ENCODE data around the gene DLK2. TPM values are rescaled to one million over a fixed set of nuclear protein-coding genes. Genes with fewer than 3 reads are reported as not detected.
A peak's percentile ranks its signal among the peaks of the same experiment; 100 is the strongest.
"Not testable (repeated sequence)": the region's sequence is repeated elsewhere in the genome, so short reads cannot be mapped to it uniquely, and the experiment has no call there.

Gene DLK2
- total RNA-seq, 2 experiments from 2014 or later: 1.9 to 2.0 TPM

DNA sequence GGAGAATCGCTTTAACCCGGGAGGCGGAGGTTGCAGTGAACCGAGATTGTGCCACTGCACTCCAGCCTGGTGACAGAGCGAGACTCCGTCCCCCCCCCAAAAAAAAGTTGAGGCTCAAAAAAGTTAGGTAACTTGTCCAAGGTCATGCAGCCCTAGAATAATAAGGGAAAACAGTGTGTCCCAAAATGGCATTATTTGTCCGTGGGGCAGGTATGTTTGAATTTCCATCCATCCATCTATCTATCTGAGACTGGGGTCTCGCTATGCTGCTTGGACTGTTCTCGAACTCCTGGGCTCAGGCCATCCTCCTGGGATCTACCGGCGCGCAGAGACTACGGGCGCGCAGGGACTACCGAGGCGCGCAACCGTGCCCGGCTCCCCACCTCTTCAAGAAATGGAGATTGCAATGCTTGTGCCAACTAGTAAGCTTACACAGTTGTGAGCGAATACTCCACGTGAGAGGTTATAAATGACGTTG lies 28.4 kb downstream of the DLK2 start:
- ChIA-PET POLR2A (interaction anchor here (0.6 to 1.2 kb wide), 8 partner anchors 9 to 822 kb away, joined by 3 to 5 read pairs (median 4); partner anchors contain the start of gene ZNF318), CTCF (interaction anchor here (0.6 to 1.0 kb wide), 5 partner anchors 14 to 198 kb away, joined by 3 to 6 read pairs (median 3); partner anchors contain the start of genes DNPH1 and TJAP1)
- DNase-seq (no peak), ATAC-seq (no peak)
- peaks cover 21% of the 10 kb centered on the region for H3K4me1 Mint-ChIP-seq
- intact Hi-C loops (cut with DNase I, micrococcal nuclease): loop anchor here (1.0 to 5.0 kb wide), 18 partner anchors 44 to 498 kb away; partner anchors contain the start of genes KLC4 (in 2 of the 2), MRPL2 (in 2 of the 2), TJAP1 (in 2 of the 2) and ZNF318 (in 2 of the 2)
- no peaks in the 10 kb centered on the region for H3K27me3 Mint-ChIP-seq
- peak overlapping the region; percentile 97 for H3K27ac Mint-ChIP-seq
- H3K4me3 Mint-ChIP-seq: peak overlapping the region; percentile 94
- no peaks in the 10 kb centered on the region for H3K9me3 Mint-ChIP-seq (ENCODE audit: low read depth)
- peaks cover 4% of the 10 kb centered on the region for H3K36me3 Mint-ChIP-seq (ENCODE audit: low read depth)

DNA sequence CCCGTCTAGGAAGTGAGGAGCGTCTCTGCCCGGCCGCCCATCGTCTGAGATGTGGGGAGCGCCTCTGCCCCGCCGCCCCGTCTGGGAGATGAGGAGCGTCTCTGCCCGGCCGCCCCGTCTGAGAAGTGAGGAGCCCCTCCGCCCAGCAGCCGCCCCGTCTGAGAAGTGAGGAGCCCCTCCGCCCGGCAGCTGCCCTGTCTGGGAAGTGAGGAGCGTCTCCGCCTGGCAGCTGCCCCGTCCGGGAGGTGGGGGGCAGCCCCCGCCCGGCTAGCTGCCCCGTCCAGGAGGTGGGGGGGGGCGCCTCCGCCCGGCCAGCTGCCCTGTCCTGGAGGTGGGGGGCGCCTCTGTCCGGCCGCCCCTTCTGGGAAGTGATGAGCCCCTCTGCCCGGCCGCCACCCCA lies 30.3 kb downstream of the DLK2 start:
- ATAC-seq; H3K27me3 Mint-ChIP-seq; H3K9me3 Mint-ChIP-seq (ENCODE audit: low read depth); CTCF ChIA-PET; H3K27ac Mint-ChIP-seq; H3K4me3 Mint-ChIP-seq; DNase-seq; POLR2A ChIA-PET; H3K36me3 Mint-ChIP-seq (ENCODE audit: low read depth): not testable (repeated sequence)
- intact Hi-C loops (cut with DNase I, micrococcal nuclease): loop anchor here in 1 of 2 experiments (5.0 kb wide), 1 partner anchor 43 kb away; no protein-coding TSS in a partner anchor
- H3K4me1 Mint-ChIP-seq: peaks cover 16% of the 10 kb centered on the region

DNA sequence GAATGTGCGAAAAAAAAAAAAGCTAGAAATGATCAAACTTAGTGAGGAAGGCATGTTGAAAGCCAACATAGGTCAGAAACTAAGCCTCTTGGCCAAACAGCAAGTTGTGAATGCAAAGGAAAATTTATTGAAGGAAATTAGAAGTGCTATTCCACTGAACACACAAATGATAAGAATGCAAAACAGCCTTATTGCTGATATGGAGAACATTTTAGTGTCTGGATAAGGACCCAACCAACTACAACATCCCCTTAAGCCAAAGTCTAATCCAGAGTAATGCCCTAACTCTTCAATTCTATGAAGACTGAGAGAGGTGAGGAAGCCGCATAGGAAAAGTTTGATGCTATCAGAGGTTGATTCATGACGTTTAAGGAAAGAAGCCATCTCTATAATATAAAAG lies 33.5 kb downstream of the DLK2 start:
- DNase-seq: no peak
- CTCF ChIA-PET: interaction anchor here (0.6 to 0.7 kb wide), 2 partner anchors 10 to 125 kb away, joined by 3 read pairs; no protein-coding TSS in a partner anchor
- POLR2A ChIA-PET: interaction anchor here (0.6 kb wide), 1 partner anchor 182 kb away, joined by 3 read pairs; no protein-coding TSS in a partner anchor
- ATAC-seq: no peak
- Mint-ChIP-seq H3K9me3 (ENCODE audit: low read depth) (no peaks in the 10 kb centered on the region), H3K27ac (no peak overlapping the region), H3K27me3 (peaks cover 2% of the 10 kb centered on the region), H3K4me1 (no peaks in the 10 kb centered on the region), H3K4me3 (no peak overlapping the region), H3K36me3 (ENCODE audit: low read depth) (no peaks in the 10 kb centered on the region)
- intact Hi-C loops (cut with DNase I, micrococcal nuclease): no loop called here

DNA sequence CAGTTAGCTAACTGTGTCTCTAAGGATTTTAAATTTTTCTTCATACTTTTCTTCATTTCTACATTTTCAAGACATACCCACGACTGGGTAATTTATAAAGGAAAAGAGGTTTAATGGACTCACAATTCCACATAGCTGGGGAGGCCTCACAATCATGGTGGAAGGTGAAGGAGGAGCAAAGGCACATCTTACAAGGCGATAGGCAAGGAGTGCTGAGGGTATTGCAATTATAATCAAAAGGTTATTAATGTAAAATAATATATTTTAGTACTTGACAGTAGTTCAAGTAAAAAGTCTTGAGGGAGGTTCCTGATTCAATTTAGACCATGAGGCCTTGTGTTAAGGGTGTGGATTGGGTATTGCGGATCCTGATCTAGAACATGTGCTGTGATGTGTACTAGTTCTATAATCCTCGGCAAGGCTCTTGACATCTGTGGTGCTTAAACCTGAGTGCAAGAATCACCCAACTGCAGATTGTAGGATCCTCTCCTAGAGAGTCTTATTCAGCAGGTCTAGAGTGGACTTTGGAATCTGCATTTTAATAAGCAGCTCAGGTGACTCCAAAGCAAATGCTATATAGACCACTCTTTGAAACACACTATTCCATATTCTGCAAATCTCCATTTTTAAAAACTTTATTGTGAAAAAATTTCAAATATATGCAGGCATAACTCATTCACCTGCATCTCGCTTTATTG lies 35.2 kb downstream of the DLK2 start:
- peaks cover 2% of the 10 kb centered on the region for H3K27me3 Mint-ChIP-seq
- H3K4me1 Mint-ChIP-seq: no peaks in the 10 kb centered on the region
- no peak for ATAC-seq
- intact Hi-C loops (cut with DNase I, micrococcal nuclease): no loop called here
- no peaks in the 10 kb centered on the region for H3K36me3 Mint-ChIP-seq (ENCODE audit: low read depth)
- ChIA-PET POLR2A (interaction anchor here (0.6 kb wide), 1 partner anchor 21 kb away, joined by 3 read pairs; no protein-coding TSS in a partner anchor), CTCF (no interaction called here)
- DNase-seq: no peak
- no peak overlapping the region for H3K4me3 Mint-ChIP-seq
- H3K27ac Mint-ChIP-seq: no peak overlapping the region
- H3K9me3 Mint-ChIP-seq (ENCODE audit: low read depth): no peaks in the 10 kb centered on the region

DNA sequence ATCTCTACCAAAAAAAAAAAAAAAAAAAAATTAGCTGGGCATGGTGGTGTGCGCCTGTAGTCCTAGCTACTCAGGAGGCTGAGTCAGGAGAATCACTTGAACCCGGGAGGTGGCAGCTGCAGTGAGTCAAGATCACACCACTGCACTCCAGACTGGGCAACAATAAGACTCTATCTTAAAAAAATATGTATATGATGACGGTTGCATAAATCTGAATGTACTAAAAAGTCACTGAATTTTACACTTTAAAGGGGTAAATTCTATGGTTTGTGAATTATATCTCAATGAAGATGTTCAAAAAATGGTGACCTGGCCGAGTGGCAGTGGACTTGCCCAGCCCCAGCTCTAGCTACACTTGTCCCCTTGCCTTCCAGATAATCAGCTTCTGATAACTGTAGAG lies 38.4 kb downstream of the DLK2 start:
- no peak overlapping the region for H3K27ac Mint-ChIP-seq
- POLR2A ChIA-PET: no interaction called here

DNA sequence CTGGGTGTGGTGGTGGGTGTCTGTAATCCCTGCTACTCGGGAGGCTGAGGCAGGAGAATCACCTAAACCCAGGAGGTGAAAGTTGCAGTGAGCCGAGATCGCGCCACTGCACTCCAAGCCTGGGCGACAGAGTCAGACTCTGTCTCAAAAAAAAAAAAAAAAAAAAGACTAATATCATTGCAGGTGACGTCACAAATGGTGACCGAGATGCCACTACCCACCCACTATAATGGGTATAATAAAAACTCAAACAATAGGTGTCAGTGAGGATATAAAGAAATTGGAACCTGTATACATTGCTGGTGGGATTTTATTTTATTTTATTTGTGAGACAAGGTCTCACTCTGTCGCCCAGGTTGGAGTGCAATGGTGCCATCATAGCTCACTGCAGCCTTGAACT lies 40.1 kb downstream of the DLK2 start:
- CTCF ChIA-PET: interaction anchor here (1.0 kb wide), 1 partner anchor 151 kb away, joined by 4 read pairs; no protein-coding TSS in a partner anchor
- intact Hi-C loops (cut with DNase I, micrococcal nuclease): not testable (repeated sequence)

More for the DNA sequence above, 38.4 kb downstream of the DLK2 start:
- intact Hi-C loops (cut with DNase I, micrococcal nuclease): no loop called here
- ATAC-seq: no peak
- no peaks in the 10 kb centered on the region for H3K4me1 Mint-ChIP-seq
- peaks cover 2% of the 10 kb centered on the region for H3K27me3 Mint-ChIP-seq
- no peak overlapping the region for H3K4me3 Mint-ChIP-seq
- no peaks in the 10 kb centered on the region for H3K36me3 Mint-ChIP-seq (ENCODE audit: low read depth)
- no peak for DNase-seq
- CTCF ChIA-PET: interaction anchor here (0.6 kb wide), 1 partner anchor 150 kb away, joined by 3 read pairs; no protein-coding TSS in a partner anchor
- H3K9me3 Mint-ChIP-seq (ENCODE audit: low read depth): no peaks in the 10 kb centered on the region

DNA sequence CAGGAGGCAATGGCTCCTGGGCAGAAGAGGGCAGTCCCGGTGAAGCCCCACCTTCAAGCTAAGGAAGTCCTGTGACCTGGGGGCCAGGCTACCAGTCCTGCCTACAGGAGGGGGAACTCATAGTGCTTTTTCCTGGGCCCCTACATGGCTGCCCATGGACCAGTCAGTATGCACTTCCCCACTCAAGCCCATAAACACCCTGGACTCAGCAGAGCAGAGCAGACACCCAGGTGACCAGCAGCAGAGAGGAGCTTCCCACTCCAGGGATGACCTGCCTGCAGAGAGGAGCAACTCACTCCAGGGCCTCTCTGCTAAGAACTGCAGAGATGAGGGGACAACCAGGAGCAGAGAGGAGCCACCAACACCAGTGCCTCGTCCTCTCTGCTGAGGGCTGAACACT lies 42.3 kb downstream of the DLK2 start:
- ATAC-seq (no peak), DNase-seq (no peak)
- H3K9me3 Mint-ChIP-seq (ENCODE audit: low read depth): no peaks in the 10 kb centered on the region
- no peaks in the 10 kb centered on the region for H3K36me3 Mint-ChIP-seq (ENCODE audit: low read depth)
- H3K27me3 Mint-ChIP-seq: no peaks in the 10 kb centered on the region
- ChIA-PET POLR2A (no interaction called here), CTCF (interaction anchor here (1.2 kb wide), 1 partner anchor 14 kb away, joined by 3 read pairs; no protein-coding TSS in a partner anchor)
- intact Hi-C loops (cut with DNase I, micrococcal nuclease): no loop called here
- H3K4me1 Mint-ChIP-seq: no peaks in the 10 kb centered on the region
- no peak overlapping the region for H3K4me3 Mint-ChIP-seq
- no peak overlapping the region for H3K27ac Mint-ChIP-seq

More for the DNA sequence above, 40.1 kb downstream of the DLK2 start:
- H3K36me3 Mint-ChIP-seq (ENCODE audit: low read depth); POLR2A ChIA-PET; ATAC-seq; H3K27ac Mint-ChIP-seq; H3K4me3 Mint-ChIP-seq; DNase-seq; H3K27me3 Mint-ChIP-seq; H3K9me3 Mint-ChIP-seq (ENCODE audit: low read depth); H3K4me1 Mint-ChIP-seq: not testable (repeated sequence)

DNA sequence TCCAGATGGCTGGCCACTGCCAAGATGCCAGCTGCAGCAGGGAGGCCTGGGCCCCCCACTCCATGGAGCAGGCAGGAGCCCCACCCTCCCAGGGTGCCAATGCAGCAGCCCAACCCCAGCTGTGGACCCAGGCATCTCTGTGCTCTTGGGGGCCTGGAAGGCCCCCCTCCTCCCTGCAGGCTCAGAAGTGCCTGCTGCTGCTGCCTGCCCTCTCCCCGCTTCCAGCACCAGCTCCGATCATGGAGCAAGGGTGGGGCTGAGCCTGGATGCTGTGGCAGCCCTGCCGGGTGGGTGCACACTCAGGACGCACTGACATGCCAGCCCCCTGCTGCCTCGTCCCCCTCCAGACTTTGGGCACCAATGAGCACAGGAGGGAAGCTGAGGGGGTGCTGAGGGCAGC lies 42.8 kb downstream of the DLK2 start:
- H3K9me3 Mint-ChIP-seq (ENCODE audit: low read depth): no peaks in the 10 kb centered on the region
- ChIA-PET CTCF (interaction anchor here (1.2 kb wide), 1 partner anchor 14 kb away, joined by 3 read pairs; no protein-coding TSS in a partner anchor), POLR2A (no interaction called here)
- intact Hi-C loops (cut with DNase I, micrococcal nuclease): no loop called here
- H3K36me3 Mint-ChIP-seq (ENCODE audit: low read depth): no peaks in the 10 kb centered on the region
- H3K4me1 Mint-ChIP-seq: no peaks in the 10 kb centered on the region
- no peak overlapping the region for H3K27ac Mint-ChIP-seq
- H3K27me3 Mint-ChIP-seq: no peaks in the 10 kb centered on the region
- ATAC-seq: no peak
- no peak for DNase-seq
- no peak overlapping the region for H3K4me3 Mint-ChIP-seq

DNA sequence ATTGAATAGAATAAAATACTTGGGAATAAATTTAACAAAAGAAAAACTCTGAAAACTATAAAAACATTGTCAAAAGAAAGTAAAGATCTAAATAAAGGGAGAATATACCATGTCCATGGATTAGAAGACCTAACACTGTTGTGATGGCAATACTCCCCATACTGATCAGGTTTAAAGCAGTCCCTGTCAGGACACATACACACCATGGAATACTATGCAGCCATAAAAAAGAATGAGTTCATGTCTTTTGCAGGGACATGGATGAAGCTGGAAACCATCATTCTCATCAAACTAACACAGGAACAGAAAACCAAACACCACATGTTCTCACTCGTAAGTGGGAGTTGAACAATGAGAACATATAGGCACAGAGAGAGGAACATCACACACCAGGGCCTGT lies 44.6 kb downstream of the DLK2 start:
- H3K4me1 Mint-ChIP-seq; POLR2A ChIA-PET; CTCF ChIA-PET; H3K9me3 Mint-ChIP-seq (ENCODE audit: low read depth); H3K4me3 Mint-ChIP-seq; H3K27me3 Mint-ChIP-seq; DNase-seq; ATAC-seq; H3K27ac Mint-ChIP-seq; H3K36me3 Mint-ChIP-seq (ENCODE audit: low read depth); intact Hi-C loops (cut with DNase I, micrococcal nuclease): not testable (repeated sequence)

DNA sequence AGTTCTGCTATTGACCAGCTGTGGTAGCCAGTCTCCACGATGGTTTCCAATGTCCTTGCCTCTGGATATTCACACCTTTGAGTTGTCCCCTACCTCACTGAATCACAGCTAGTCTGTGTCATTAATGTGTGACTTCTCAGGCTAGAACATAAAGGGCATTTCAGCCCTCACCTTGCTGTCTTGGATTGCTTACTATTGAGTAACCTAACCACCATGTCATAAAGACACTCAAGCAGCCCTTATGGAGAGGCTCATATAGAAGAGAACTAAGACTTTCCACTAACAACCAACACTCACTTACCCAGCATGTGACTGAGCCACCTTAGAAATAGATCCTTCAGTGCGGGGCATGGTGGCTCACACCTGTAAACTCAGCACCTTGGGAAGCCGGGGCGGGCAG lies 47.1 kb downstream of the DLK2 start:
- POLR2A ChIA-PET: no interaction called here
- DNase-seq (no peak), ATAC-seq (no peak)
- H3K27ac Mint-ChIP-seq: no peak overlapping the region
- peaks cover 3% of the 10 kb centered on the region for H3K27me3 Mint-ChIP-seq
- no peak overlapping the region for H3K4me3 Mint-ChIP-seq
- no peaks in the 10 kb centered on the region for H3K36me3 Mint-ChIP-seq (ENCODE audit: low read depth)
- no peaks in the 10 kb centered on the region for H3K9me3 Mint-ChIP-seq (ENCODE audit: low read depth)
- CTCF ChIA-PET: no interaction called here
- intact Hi-C loops (cut with DNase I, micrococcal nuclease): no loop called here
- H3K4me1 Mint-ChIP-seq: no peaks in the 10 kb centered on the region

DNA sequence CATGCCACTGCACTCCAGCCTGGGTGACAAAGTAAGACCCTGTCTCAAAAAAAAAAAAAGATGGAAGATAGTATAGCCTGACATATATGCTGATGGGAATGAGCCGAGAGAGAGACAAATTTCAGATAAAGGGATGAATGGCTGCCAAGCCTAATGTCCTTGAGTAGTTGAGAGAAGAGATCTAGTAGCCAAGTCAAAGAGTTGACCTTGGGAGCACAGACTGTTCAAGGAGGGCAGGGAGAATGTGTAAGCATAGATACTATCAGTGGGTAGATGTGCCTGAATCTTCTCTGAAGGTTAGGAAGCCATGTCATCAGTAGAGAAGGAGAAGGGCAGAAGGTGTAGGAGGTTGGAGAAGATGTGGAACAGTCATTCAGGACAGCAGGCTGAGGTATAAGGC lies 48.1 kb downstream of the DLK2 start:
- no peaks in the 10 kb centered on the region for H3K4me1 Mint-ChIP-seq
- CTCF ChIA-PET: no interaction called here
- peaks cover 3% of the 10 kb centered on the region for H3K27me3 Mint-ChIP-seq
- DNase-seq (no peak), ATAC-seq (no peak)
- POLR2A ChIA-PET: no interaction called here
- no peak overlapping the region for H3K27ac Mint-ChIP-seq
- H3K4me3 Mint-ChIP-seq: no peak overlapping the region
- H3K36me3 Mint-ChIP-seq (ENCODE audit: low read depth): no peaks in the 10 kb centered on the region
- intact Hi-C loops (cut with DNase I, micrococcal nuclease): no loop called here
- no peaks in the 10 kb centered on the region for H3K9me3 Mint-ChIP-seq (ENCODE audit: low read depth)

DNA sequence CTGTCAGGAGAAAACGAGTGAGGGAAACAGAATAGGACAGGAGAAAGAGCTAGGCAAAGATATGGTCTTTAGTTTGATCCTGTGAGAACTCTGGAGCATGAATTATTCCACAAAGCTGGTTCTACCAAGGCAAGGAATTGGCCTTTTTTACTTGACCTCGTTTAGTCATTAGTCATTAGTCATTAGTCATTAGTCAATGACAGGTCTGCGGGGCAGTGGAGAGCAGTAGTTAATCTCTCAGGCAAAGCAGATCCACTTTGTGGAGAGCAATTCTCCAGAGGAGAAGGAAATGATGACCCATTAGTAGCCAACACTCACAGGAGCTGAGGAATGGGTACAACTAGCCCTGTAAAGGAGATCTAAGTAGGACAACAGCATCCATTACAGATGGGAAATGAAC lies 50.0 kb downstream of the DLK2 start:
- Mint-ChIP-seq H3K27ac (no peak overlapping the region), H3K4me3 (no peak overlapping the region), H3K27me3 (peaks cover 3% of the 10 kb centered on the region), H3K36me3 (ENCODE audit: low read depth) (no peaks in the 10 kb centered on the region), H3K9me3 (ENCODE audit: low read depth) (no peaks in the 10 kb centered on the region), H3K4me1 (no peaks in the 10 kb centered on the region)
- no peak for ATAC-seq
- DNase-seq: no peak
- ChIA-PET CTCF (interaction anchor here (1.5 kb wide), 1 partner anchor 142 kb away, joined by 3 read pairs; no protein-coding TSS in a partner anchor), POLR2A (no interaction called here)
- intact Hi-C loops (cut with DNase I, micrococcal nuclease): no loop called here
